Transverse colon (tissue), 4 donors: ENCODE results near the gene TDRD1. TPM values are rescaled to one million over a fixed set of nuclear protein-coding genes. Genes with fewer than 3 reads are reported as not detected.

Experiments used
- DNase-seq: peaks from one replicate; pipeline ENCODE4 v3.0.0-alpha.2; 2019
- H3K27ac ChIP-seq, 4 donors: fragments of 200-600 bp; sonication (generic); 2 replicates each; pipeline ENCODE4 v1.5.1; 2016 to 2018; ENCODE audit warnings: inconsistent platforms in 4 of 4
- H3K27me3 ChIP-seq: fragments of 200-600 bp; sonication (generic); 2 replicates; pipeline ENCODE4 v1.5.1; 2017; ENCODE audit warnings: inconsistent platforms
- H3K36me3 ChIP-seq, 4 donors: fragments of 200-600 bp; sonication (generic); 2 replicates each; pipeline ENCODE4 v1.5.1; 2017 to 2019; ENCODE audit warnings: inconsistent platforms in 4 of 4
- H3K4me1 ChIP-seq, 4 donors: fragments of 200-600 bp; sonication (generic); 2 replicates each; pipeline ENCODE4 v1.5.1; 2017 to 2020; ENCODE audit warnings: inconsistent platforms in 4 of 4
- H3K4me3 ChIP-seq, 4 donors: fragments of 200-600 bp; sonication (generic); 1 replicate in 1 of 4; 2 replicates in 3 of 4; pipeline versions ENCODE4 v1.5.1 to v1.6.1; 2017 to 2019; ENCODE audit warnings: inconsistent platforms in 4 of 4
- H3K9me3 ChIP-seq, 2 donors: fragments of 200-600 bp; sonication (generic); 2 replicates each; pipeline ENCODE4 v1.5.1; 2017 to 2019; ENCODE audit warnings: inconsistent platforms in 2 of 2
- CTCF ChIP-seq, 5 experiments: fragments of 200-600 bp in 3 of 5; fragments of 450-650 bp in 2 of 5; sonication (generic) in 3 of 5; IDR thresholded peaks; 1 replicate in 2 of 5; 2 replicates in 3 of 5; pipeline ENCODE4 v1.5.1; 2016 to 2017; ENCODE audit warnings: antibody characterized with exemption in 5 of 5, inconsistent platforms in 3 of 5, mild to moderate bottlenecking in 2 of 5, moderate library complexity in 1 of 5
- EP300 ChIP-seq: sonication (generic); formaldehyde crosslinking; IDR thresholded peaks from one replicate; pipeline ENCODE4 v1.6.1; 2017; ENCODE audit warnings: antibody characterized with exemption, low read depth
- POLR2A ChIP-seq: fragments of 450-650 bp; IDR thresholded peaks from one replicate; pipeline ENCODE4 v1.6.1; 2016; ENCODE audit warnings: antibody characterized with exemption, mild to moderate bottlenecking, moderate library complexity
- POLR2AphosphoS5 ChIP-seq, 3 donors: sonication (generic); formaldehyde crosslinking; IDR thresholded peaks; one replicate each; pipeline ENCODE4 v1.6.1; 2016; ENCODE audit warnings: antibody characterized with exemption in 3 of 3
- WGBS, 2 donors: methylation state at CpG; one replicate each; pipeline ENCODE4 v1.1.5; 2018; ENCODE audit warnings: low coverage in 1 of 2; 5-methylcytosine and 5-hydroxymethylcytosine counted together
- in situ Hi-C, 4 donors: fragments of 200-750 bp; cut with MboI; loops; one replicate each; pipeline versions ENCODE4 v1.15.0 to v1.15.1; 2017; ENCODE audit warnings: low sequenced_read_pairs in 3 of 4, low pct_ligation_motif_present in 1 of 4, low pct_unique_long_range_greater_than_20kb in 1 of 4
- intact Hi-C: fragments of 100-400 bp; cut with DNase I; formaldehyde crosslinking; loops from one replicate; pipeline ENCODE4 v1.15.1; 2023; ENCODE audit warnings: low total_unique reads
- total RNA-seq, 4 donors: library from RNA; depleted of rRNA; stranded (reverse); fragments of >200 nt; gene quantifications; one replicate each; pipeline ENCODE4 v1.1.0, GENCODE V29; 2016

TDRD1 gene
- total RNA-seq, 4 donors from 2014 or later, result 0.14 TPM; not detected in 3

GRCh38 chr10:114215033-114215432 lies 35.9 kb downstream of the TDRD1 start:
- in situ Hi-C loops (no loop called here), intact Hi-C loops (no loop called here)

GRCh38 chr10:114220281-114220680 lies 41.1 kb downstream of the TDRD1 start:
- in situ Hi-C loops, result no loop called here

More at GRCh38 chr10:114215033-114215432, 35.9 kb downstream of the TDRD1 start:
- DNase-seq, result no peak
- Histone ChIP-seq H3K4me1 (no peaks in the 10 kb centered on the region), H3K27me3 (peaks cover 18% of the 10 kb centered on the region), H3K27ac (no peak overlapping the region), H3K4me3 (no peak overlapping the region), H3K36me3 (no peaks in the 10 kb centered on the region), H3K9me3 (no peaks in the 10 kb centered on the region)
- TF ChIP-seq EP300, result no peak
- TF ChIP-seq CTCF (IDR thresholded peaks at IDR 0.05), result no peak
- no peak for TF ChIP-seq POLR2AphosphoS5 (IDR thresholded peaks at IDR 0.05)
- no peak for TF ChIP-seq POLR2A
- WGBS, 2 donors, result 83 to 93% methylated on average over 1 of the region's 1 CpG

GRCh38 chr10:114221235-114221634 lies 42.1 kb downstream of the TDRD1 start:
- WGBS, 2 donors, result 78 to 80% methylated on average over 4 of the region's 4 CpGs
- Histone ChIP-seq H3K9me3 (no peaks in the 10 kb centered on the region), H3K4me1 (no peaks in the 10 kb centered on the region), H3K27ac (no peak overlapping the region), H3K4me3 (no peak overlapping the region), H3K27me3 (peaks cover 39% of the 10 kb centered on the region), H3K36me3 (no peaks in the 10 kb centered on the region)
- intact Hi-C loops, result no loop called here
- no peak for DNase-seq
- TF ChIP-seq EP300, result no peak
- no peak for TF ChIP-seq POLR2A
- TF ChIP-seq POLR2AphosphoS5 (IDR thresholded peaks at IDR 0.05), result no peak
- TF ChIP-seq CTCF (IDR thresholded peaks at IDR 0.05), result no peak
- in situ Hi-C loops, result no loop called here

More at GRCh38 chr10:114220281-114220680, 41.1 kb downstream of the TDRD1 start:
- 90 to 100% methylated on average over 2 of the region's 2 CpGs for WGBS, 2 donors
- no peak overlapping the region for H3K4me3 ChIP-seq
- H3K36me3 ChIP-seq, result no peaks in the 10 kb centered on the region
- no peak for DNase-seq
- H3K27ac ChIP-seq, result no peak overlapping the region
- TF ChIP-seq POLR2AphosphoS5 (IDR thresholded peaks at IDR 0.05) (no peak), POLR2A (no peak), EP300 (no peak), CTCF (IDR thresholded peaks at IDR 0.05) (no peak)
- peaks cover 37% of the 10 kb centered on the region for H3K27me3 ChIP-seq
- H3K4me1 ChIP-seq, result no peaks in the 10 kb centered on the region
- intact Hi-C loops, result no loop called here
- no peaks in the 10 kb centered on the region for H3K9me3 ChIP-seq

DNA sequence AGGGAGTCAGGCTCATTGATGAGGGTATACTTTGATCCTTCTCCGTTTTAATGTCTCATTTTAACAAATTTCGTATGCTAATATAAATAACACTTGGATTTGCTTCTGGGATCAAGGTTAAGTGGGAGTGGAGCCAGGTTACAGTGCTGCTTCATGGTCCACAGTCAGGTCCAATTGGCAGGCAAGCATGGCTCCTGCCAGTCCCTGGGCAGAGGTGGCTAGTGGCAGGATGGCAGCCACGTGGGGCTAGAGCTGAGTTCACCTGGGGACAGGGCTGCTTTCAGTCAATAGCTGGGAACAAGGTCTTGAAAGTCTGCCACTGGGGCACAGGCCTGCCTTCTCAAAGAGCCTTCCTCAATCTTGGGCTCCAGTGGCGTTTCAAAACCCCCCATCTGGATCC lies 43.9 kb downstream of the TDRD1 start:
- Histone ChIP-seq H3K4me1 (no peaks in the 10 kb centered on the region), H3K27me3 (peaks cover 48% of the 10 kb centered on the region), H3K27ac (no peak overlapping the region), H3K4me3 (no peak overlapping the region), H3K36me3 (no peaks in the 10 kb centered on the region), H3K9me3 (no peaks in the 10 kb centered on the region)
- TF ChIP-seq EP300 (no peak), POLR2A (no peak), CTCF (IDR thresholded peaks at IDR 0.05) (no peak), POLR2AphosphoS5 (IDR thresholded peaks at IDR 0.05) (no peak)
- intact Hi-C loops, result no loop called here
- DNase-seq, result no peak
- whole genome bisulfite sequencing, 2 donors, result 90% methylated on average over 4 of the region's 4 CpGs; no CpG with 5 or more reads in 1 of the 2 donors
- in situ Hi-C loops, result no loop called here
